Esophagus squamous epithelium (tissue), 4 donors: Measurements from ENCODE around the gene TVP23A.

Experiments used
- CTCF ChIP-seq, 6 experiments: fragments of 450-650 bp in 4 of 6; fragments of 200-600 bp in 2 of 6; sonication (generic) in 2 of 6; IDR thresholded peaks; one replicate each; pipeline ENCODE4 v1.5.1; 2016 to 2019; ENCODE audit warnings: antibody characterized with exemption in 6 of 6, mild to moderate bottlenecking in 4 of 6, moderate library complexity in 4 of 6
- POLR2A ChIP-seq, 4 donors: fragments of 450-650 bp; IDR thresholded peaks; one replicate each; pipeline ENCODE4 v1.6.1; 2017; ENCODE audit warnings: antibody characterized with exemption in 4 of 4, mild to moderate bottlenecking in 4 of 4, moderate library complexity in 3 of 4

DNA sequence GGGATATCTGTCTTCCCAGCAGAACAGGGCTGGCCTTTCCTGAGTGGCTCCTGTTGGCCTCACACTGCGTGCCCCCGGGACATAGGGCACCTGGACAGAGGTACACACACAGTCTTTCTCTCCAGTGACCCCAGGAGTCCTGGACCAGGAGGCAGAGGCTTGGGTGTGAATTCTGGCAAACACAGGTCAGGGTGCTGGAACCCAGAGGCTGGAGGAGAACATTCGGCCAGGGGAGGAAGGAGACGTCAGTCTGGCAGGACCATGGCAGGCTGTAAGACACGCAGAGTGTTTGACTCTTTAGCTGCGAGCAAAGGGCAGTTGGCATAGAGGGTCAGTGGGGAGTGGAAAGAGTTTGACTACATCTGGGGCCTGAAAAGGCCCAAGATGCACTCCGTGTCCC, 4.1 kb upstream of the TVP23A start:
- TF ChIP-seq CTCF (IDR thresholded peaks at IDR 0.05): no peak
- no peak for TF ChIP-seq POLR2A (IDR thresholded peaks at IDR 0.05)
